SK-N-MC (cell line): ENCODE data around the gene SAMM50.

Experiments
- EZH2 ChIP-seq: fragments of 200-600 bp; sonication (generic); IDR thresholded peaks from one replicate; pipeline ENCODE4 v1.6.1; 2017; ENCODE audit warnings: antibody characterized with exemption
- POLR2AphosphoS5 ChIP-seq: IDR thresholded peaks from 2 replicates; pipeline ENCODE4 v1.6.1; 2012; ENCODE audit warnings: mild to moderate bottlenecking, low read depth, low read length, borderline replicate concordance

- TF ChIP-seq EZH2 = no peak
- no peak for TF ChIP-seq POLR2AphosphoS5
These were observed 33.9 kb upstream of the SAMM50 start for GRCh38 chr22:43921370-43921769.
